ENCODE measurements around the gene TMEM63C. TPM values are rescaled to one million over a fixed set of nuclear protein-coding genes. Genes with fewer than 3 reads are reported as not detected.

The TMEM63C gene, protein sequence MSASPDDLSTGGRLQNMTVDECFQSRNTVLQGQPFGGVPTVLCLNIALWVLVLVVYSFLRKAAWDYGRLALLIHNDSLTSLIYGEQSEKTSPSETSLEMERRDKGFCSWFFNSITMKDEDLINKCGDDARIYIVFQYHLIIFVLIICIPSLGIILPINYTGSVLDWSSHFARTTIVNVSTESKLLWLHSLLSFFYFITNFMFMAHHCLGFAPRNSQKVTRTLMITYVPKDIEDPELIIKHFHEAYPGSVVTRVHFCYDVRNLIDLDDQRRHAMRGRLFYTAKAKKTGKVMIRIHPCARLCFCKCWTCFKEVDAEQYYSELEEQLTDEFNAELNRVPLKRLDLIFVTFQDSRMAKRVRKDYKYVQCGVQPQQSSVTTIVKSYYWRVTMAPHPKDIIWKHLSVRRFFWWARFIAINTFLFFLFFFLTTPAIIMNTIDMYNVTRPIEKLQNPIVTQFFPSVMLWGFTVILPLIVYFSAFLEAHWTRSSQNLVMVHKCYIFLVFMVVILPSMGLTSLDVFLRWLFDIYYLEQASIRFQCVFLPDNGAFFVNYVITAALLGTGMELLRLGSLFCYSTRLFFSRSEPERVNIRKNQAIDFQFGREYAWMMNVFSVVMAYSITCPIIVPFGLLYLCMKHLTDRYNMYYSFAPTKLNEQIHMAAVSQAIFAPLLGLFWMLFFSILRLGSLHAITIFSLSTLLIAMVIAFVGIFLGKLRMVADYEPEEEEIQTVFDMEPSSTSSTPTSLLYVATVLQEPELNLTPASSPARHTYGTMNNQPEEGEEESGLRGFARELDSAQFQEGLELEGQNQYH
- not detected in 2 replicates for total RNA-seq

DNA sequence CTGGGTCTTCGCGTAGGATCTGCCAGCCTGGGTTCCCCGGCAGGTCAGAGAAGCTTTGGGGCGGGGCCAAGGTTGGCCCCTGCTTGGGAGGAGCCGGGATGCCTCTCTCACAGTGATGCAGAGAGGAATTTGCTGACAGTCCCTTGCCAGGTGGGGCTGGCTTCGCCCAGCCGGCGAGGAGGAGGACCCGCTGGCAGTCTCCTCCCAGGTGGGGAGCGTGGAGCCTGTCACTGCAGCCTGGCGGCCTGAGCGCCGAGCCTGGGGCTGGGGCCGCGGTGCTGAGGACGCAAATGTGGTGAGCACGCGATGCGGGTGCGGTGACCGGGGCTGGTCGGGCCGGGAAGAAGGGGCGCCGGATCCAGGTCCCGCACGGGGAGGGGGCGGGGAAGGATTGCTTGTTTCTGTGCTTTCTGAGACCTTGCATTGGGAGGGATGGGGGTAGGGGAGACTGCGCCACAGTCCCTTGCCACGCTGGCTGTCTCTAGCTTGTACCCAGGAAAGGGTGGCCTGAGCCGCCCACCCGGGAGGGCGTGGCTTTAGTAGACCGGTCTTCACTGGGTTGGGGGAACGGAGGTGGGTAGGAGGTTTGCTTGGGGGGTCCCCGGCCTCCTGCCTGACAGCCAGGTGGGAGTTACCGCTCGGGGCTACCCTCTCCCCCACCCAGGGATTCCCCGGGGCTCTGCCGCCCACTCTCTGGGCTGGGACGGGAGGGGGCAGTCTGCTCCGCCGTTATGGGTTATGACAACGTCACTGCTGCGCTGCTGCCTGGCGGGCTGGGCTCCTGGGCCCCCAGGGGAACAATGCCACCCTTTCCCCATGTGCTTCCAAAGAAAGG, at the start of gene TMEM63C:
TMEM63C (plus strand) TSS at position 196 of the 835 bp plus-strand sequence. CDS start 37,016 bp downstream, outside the sequence.

GRCh38 chr14:77141214-77142004, 40.2 kb upstream of the TMEM63C start, which contains the start of gene ZDHHC22:
Gene ZDHHC22, minus strand, starts transcription at chr14:77141791. Its CDS starts 2,053 bp downstream, at chr14:77139738.

GRCh38 chr14:77271113-77271710, 89.6 kb downstream of the TMEM63C start, which contains the start of gene NGB:
Gene NGB, minus strand, starts transcription at chr14:77271206. Its CDS starts 269 bp downstream, at chr14:77270937.

Small RNA genes within 50 kb of the gene (small RNA-seq; reads per million reads assigned to genes)
- not detected for gene MIR1260A
- gene RF00421: not detected

Other genes starting within 250 kb of the TMEM63C start
- gene IRF2BPL, start 153.1 kb upstream of the TMEM63C start, total RNA-seq: 22.6 and 25.4 TPM in 2 replicates
- 23.1 and 23.5 TPM in 2 replicates for gene CIPC, start 83.5 kb upstream of the TMEM63C start, total RNA-seq
- gene ZDHHC22, start 40.0 kb upstream of the TMEM63C start, total RNA-seq: under 0.01 TPM in 1 of 2 replicates, not detected in the other
- not detected in 2 replicates for gene NGB, start 89.4 kb downstream of the TMEM63C start, total RNA-seq
- 7.7 and 8.0 TPM in 2 replicates for gene POMT2, start 139.1 kb downstream of the TMEM63C start, total RNA-seq
- 32.4 and 42.2 TPM in 2 replicates for gene GSTZ1, start 139.2 kb downstream of the TMEM63C start, total RNA-seq
- gene TMED8, start 195.3 kb downstream of the TMEM63C start, total RNA-seq: 12.4 and 12.6 TPM in 2 replicates
- 6.3 and 8.5 TPM in 2 replicates for gene SAMD15, start 195.6 kb downstream of the TMEM63C start, total RNA-seq
- gene NOXRED1, start 241.7 kb downstream of the TMEM63C start, total RNA-seq: 0.39 and 0.65 TPM in 2 replicates

Data from articular chondrocyte of knee joint (primary cell).